Choroid plexus epithelial cell (primary cell): Measurements from ENCODE around the gene SDR39U1.
A peak's percentile ranks its signal among the peaks of the same experiment; 100 is the strongest.

Experiments
- DNase-seq: peaks from one replicate; pipeline ENCODE4 v3.0.0-alpha.2; 2010; ENCODE audit warnings: low read depth
- H3K4me3 ChIP-seq: 2 replicates; pipeline ENCODE4 v1.5.1; 2011; ENCODE audit warnings: low read depth, mild to moderate bottlenecking, control low read depth, low read length, moderate library complexity
- CTCF ChIP-seq: conservative IDR thresholded peaks from 2 replicates; pipeline ENCODE4 v1.5.1; 2011; ENCODE audit warnings: low read depth, mild to moderate bottlenecking, control low read depth, inconsistent platforms, low read length, moderate library complexity

Gene SDR39U1

GRCh38 chr14:24414077-24414476, 28.5 kb downstream of the SDR39U1 start:
- no peak for TF ChIP-seq CTCF
- DNase-seq = no peak
- H3K4me3 ChIP-seq = no peak overlapping the region

GRCh38 chr14:24411443-24412389, 30.9 kb downstream of the SDR39U1 start:
- DNase-seq = peak; percentile 85
- H3K4me3 ChIP-seq = no peak overlapping the region
- TF ChIP-seq CTCF = peak; percentile 91

- no peak for DNase-seq
- no peak overlapping the region for H3K4me3 ChIP-seq
- TF ChIP-seq CTCF = no peak
These were observed 32.6 kb downstream of the SDR39U1 start for GRCh38 chr14:24409956-24410355.

- DNase-seq = no peak
- no peak overlapping the region for H3K4me3 ChIP-seq
- no peak for TF ChIP-seq CTCF
These were observed 33.4 kb downstream of the SDR39U1 start for GRCh38 chr14:24409192-24409591.

GRCh38 chr14:24408764-24409163, 33.8 kb downstream of the SDR39U1 start:
- no peak overlapping the region for H3K4me3 ChIP-seq
- no peak for DNase-seq
- no peak for TF ChIP-seq CTCF

- no peak for DNase-seq
- no peak overlapping the region for H3K4me3 ChIP-seq
- no peak for TF ChIP-seq CTCF
These were observed 34.8 kb downstream of the SDR39U1 start for GRCh38 chr14:24407608-24408325.

GRCh38 chr14:24406416-24406815, 36.2 kb downstream of the SDR39U1 start:
- H3K4me3 ChIP-seq = no peak overlapping the region
- TF ChIP-seq CTCF = no peak
- DNase-seq = no peak
